Activated CD4-positive, alpha-beta T cell treated with anti-CD3 and anti-CD28 coated beads, Interleukin-10, Interleukin-2, amounts not matched to agents 100 ng/mL and 50 ng/mL, durations not matched to agents 16 hours and 8 hours (primary cell): ENCODE data around the gene FN3K.

Experiments
- DNase-seq: peaks from one replicate; pipeline ENCODE4 v3.0.0-alpha.2; 2020

FN3K gene

GRCh38 chr17:82703935-82704865 is 31.2 kb upstream of the FN3K start:
- DNase-seq, result no peak

GRCh38 chr17:82704886-82705285 is 30.5 kb upstream of the FN3K start:
- no peak for DNase-seq

- DNase-seq, result no peak
These were observed 29.7 kb upstream of the FN3K start for GRCh38 chr17:82705756-82706155.

GRCh38 chr17:82709024-82709675 is 26.3 kb upstream of the FN3K start:
- DNase-seq, result no peak

- no peak for DNase-seq
These were observed 25.5 kb upstream of the FN3K start for GRCh38 chr17:82709676-82710498.

- no peak for DNase-seq
These were observed 24.7 kb upstream of the FN3K start for GRCh38 chr17:82710499-82711232.

GRCh38 chr17:82713071-82713723 is 22.2 kb upstream of the FN3K start:
- no peak for DNase-seq

GRCh38 chr17:82716203-82717010 is 19.0 kb upstream of the FN3K start, which contains the start of gene FN3KRP:
Gene FN3KRP (plus strand): TSS chr17:82716706. CDS start chr17:82716756, 50 bp downstream.
- peak; percentile 95 for DNase-seq

- DNase-seq, result no peak
These were observed 16.3 kb upstream of the FN3K start for GRCh38 chr17:82718986-82719685.

GRCh38 chr17:82720204-82720603 is 15.2 kb upstream of the FN3K start:
- no peak for DNase-seq

- DNase-seq, result no peak
These were observed 12.9 kb upstream of the FN3K start for GRCh38 chr17:82722341-82723013.

- no peak for DNase-seq
These were observed 12.1 kb upstream of the FN3K start for GRCh38 chr17:82723169-82723807.

GRCh38 chr17:82726427-82726826 is 9.0 kb upstream of the FN3K start:
- DNase-seq, result no peak

GRCh38 chr17:82729479-82730260 is 5.7 kb upstream of the FN3K start:
- no peak for DNase-seq

- DNase-seq, result no peak
These were observed 3.2 kb upstream of the FN3K start for GRCh38 chr17:82732118-82732743.

GRCh38 chr17:82736511-82737185 is 1.2 kb downstream of the FN3K start:
- DNase-seq, result no peak
